Stimulated activated naive CD8-positive, alpha-beta T cell treated with anti-CD3 and anti-CD28 coated beads, Interleukin-15, Interleukin-2, amounts not matched to agents 100 U/mL and 50 U/mL, for 24 hours (primary cell): ENCODE data around the gene GALNT13.

Experiments used
- ATAC-seq: fragments of 150-1000 bp; cut with Tn5 transposase; one replicate; pipeline ENCODE4 v1.10.0; 2021
- DNase-seq: peaks from one replicate; pipeline ENCODE4 v3.0.0; 2021

Gene GALNT13

GRCh38 chr2:153944800-153945199 lies 73.1 kb downstream of the GALNT13 start:
- no peak for DNase-seq
- ATAC-seq = no peak

DNA sequence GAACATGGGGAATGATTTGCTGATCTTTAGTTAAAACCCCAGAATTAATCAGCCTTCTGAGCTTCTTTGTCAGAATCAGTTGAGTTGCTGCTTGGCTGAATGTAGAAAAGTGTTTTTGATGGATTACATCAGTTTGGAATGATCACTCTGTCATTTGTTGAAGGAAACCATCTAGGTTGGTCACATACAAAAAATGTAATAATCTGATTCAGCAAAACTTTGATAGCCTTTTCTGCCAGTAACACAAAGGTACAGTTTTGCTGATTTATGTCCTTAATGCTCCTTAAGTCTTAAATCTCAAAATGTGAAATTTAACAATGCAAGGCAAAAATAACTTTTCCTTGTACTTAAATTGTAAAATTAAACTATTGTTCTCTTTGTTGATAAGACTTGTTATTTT lies 74.3 kb downstream of the GALNT13 start:
- DNase-seq = no peak
- ATAC-seq = no peak

DNA sequence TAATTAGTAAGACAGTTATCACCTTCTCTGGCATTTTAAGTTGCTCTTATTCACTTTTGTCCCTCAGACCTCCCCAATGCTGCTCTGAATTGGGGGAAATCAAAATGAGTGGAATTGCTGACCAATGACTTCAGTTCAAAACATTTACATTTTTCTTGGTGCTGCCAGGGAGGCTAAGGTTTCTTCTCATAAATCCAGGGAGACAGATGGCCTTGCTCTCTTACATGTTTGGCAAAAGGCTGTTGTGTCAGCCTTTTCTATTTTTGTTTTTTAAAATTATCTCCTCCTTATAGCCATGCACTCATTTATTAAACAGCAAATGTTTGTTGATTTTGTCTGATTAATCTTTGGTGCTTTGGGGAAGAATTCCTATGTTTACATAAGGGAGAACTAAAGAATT lies 82.0 kb downstream of the GALNT13 start:
- ATAC-seq = no peak
- DNase-seq = no peak

GRCh38 chr2:153963256-153963655 lies 91.5 kb downstream of the GALNT13 start:
- DNase-seq = no peak
- no peak for ATAC-seq

DNA sequence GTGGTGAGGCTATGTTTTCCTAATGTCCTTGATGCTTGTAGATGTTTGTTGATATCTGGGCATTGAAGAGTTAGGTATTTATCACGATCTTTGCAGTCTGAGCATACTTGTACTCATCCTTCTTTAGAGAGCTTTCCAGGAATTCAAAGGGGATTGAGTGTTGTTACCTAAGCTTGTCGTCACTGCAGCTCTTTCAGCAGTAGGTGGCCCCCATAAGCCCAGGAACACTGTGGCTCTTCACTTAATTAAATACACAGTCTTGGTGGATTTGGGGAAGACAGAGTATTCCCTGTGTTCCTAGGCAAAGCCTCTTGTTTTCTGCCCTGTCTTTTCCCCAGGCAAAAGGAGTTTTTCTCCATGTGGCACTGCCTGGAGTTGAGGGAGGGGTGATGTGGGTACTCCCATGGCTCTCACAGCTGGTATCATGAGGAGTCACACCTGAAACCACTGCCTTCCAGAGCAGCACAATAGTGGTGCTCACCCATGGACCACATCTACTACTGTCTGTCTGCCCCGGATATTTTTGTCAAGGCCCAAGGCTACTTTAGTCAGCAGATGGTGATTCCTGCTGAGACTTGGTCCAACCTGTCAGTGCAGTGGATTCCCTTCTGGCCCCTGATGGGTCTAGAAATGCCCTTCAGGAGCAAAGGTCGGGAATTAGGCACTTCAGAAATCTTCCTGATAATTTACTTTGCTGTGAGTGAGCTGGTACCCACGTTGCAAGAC lies 95.7 kb downstream of the GALNT13 start:
- no peak for ATAC-seq

GRCh38 chr2:153971250-153971649 lies 99.5 kb downstream of the GALNT13 start:
- ATAC-seq (no peak), DNase-seq (no peak)

More for the DNA sequence above, 95.7 kb downstream of the GALNT13 start:
- no peak for DNase-seq

DNA sequence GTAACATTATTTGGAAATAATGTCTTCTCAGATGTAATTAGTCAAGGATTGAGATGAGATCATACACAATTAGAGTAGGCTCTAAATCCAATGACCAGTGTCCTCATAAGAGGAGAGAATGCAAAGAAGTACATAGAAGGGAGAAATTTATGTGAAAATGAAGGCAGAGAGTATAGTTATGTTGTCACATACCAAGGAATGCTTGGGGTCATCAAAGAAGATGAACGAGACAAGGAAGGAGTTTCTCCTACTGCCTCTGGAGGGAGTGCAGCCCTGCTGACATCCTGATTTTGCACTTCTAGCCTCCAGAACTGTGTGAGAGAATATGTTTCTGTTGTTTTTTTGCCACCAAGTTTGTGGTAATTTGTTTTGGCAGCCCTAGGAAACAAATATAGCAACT lies 100.1 kb downstream of the GALNT13 start:
- ATAC-seq (no peak), DNase-seq (no peak)

DNA sequence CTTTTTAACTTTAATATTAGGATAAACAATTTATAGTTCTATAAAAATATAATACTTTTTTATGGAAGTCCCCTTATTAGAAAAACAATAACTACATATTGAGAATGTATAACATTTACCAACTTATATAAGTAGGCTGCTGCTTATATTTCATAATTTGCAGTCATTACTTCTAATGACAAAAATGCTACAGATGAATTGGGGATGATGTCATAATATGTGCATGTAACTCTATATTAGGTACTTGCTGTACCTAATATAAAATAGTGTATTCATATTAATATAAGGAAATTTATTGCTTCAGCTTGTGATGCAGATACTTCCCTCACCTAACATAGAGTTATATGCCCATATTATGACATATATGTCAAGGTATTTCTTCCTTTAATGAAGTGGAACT lies 100.7 kb downstream of the GALNT13 start:
- ATAC-seq (no peak), DNase-seq (no peak)

DNA sequence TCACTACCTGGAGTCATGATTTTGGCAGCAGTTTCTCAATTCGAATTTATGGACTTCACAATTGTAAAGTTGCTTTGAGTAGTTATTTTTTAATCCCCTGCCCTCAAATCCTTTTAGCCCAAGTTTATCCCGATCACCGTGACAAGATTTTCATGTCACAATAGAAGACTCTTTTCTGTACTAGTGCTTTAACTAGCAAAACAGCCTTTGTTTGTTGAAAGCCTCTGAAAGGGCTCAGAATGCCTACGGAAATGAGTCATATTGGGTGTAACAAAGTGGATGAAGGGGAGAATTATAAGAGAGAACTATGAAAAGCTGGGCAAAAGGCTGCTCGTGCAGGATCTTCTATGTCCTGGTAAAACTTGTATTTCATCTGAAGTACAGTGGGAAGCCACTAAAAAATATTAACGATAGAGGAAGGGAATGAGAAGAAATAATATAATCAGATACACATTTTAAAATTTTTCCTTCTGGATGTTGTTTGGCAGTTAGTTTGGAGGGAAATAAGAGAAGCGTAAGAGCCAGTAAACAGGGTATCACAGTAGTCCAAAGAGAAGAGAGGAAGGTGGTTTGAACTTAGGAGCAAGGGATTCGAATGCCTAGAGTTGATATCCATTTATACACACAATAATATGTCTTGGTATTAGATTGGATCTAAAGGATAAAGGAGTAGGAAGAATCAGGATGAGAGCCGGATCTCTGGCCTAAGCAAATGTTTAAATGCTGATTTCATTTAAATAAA lies 114.9 kb downstream of the GALNT13 start:
- no peak for ATAC-seq

DNA sequence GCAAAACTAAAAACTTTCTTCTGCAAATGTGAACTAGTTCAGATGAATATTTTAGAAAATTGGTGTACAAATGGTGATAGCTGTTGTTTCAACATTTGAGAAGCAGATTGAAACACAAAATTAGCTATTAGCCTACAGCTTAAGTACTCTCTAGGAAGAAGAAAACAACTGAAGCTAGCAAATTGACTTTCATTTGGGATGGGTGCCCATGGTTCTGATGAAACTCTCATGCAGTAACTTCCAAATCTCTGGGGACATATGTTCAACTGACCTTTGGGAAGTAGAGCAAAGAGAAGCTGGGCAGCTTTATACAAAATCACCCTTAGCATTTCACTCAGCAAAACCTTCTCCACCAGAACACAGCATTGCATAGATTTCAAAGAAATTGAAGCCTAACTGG lies 119.0 kb downstream of the GALNT13 start:
- ATAC-seq (no peak), DNase-seq (no peak)

More for the DNA sequence above, 114.9 kb downstream of the GALNT13 start:
- DNase-seq = no peak

- ATAC-seq = no peak
- DNase-seq = no peak
Measured at GRCh38 chr2:154013514-154013913, 141.8 kb downstream of the GALNT13 start.

DNA sequence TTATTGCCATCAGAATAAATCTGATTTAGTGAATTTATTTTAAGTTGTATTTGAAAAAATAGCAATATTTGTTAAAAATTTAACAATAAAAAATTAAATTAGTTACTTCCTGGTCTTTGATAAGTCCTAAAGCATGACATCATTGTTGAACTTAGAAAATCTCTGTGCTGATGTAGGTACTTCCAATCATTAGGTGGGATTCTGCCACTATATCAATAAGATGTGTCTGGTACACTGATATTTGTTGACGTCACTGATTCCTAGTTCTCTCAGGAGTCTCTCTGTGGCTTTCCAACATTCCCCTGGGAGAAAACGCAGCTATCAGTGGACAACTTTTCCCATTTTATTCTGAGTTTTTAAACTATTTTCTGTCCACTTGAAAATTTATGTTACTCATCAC lies 143.5 kb downstream of the GALNT13 start:
- ATAC-seq (no peak), DNase-seq (no peak)

DNA sequence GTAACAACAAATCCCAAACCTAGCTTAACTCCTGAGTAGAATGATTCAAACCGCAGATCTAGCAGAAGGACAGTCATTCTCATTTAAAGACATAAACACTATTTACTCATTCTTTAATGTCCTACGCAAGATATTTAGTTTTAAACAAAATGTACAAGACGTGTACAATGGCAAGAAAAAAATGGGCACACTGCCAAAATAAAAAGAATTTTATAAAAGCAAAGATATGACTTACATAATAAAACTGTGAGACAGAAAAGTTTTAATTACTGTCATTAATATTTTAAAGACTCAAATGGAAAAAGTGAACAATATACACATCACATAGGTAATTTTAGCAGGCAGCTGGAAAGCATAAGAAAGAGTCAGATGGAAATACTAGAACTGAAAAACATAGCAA lies 157.8 kb downstream of the GALNT13 start:
- DNase-seq (no peak), ATAC-seq (no peak)

GRCh38 chr2:154032220-154032619 lies 160.5 kb downstream of the GALNT13 start:
- no peak for ATAC-seq

GRCh38 chr2:154046493-154046892 lies 174.8 kb downstream of the GALNT13 start:
- DNase-seq = no peak
- no peak for ATAC-seq

More at GRCh38 chr2:154032220-154032619, 160.5 kb downstream of the GALNT13 start:
- DNase-seq = no peak

DNA sequence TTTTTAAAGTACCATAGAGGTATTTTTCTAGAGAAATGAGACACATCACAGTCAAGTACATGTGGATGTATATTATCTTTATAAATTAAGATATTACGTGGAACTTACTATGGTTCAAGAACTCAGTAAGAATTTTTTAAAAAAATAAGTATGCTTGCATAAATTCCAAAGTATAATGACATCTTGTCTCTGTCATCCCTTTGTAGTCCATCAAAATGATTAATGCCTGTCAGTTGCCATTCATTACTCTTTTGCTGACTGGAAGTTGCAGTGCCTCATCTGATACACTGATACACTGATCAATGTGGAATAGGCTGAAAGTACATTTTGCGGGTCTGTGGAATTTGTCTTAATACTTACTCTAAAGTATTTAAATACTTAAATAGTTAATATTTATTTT lies 177.2 kb downstream of the GALNT13 start:
- no peak for DNase-seq
- no peak for ATAC-seq

DNA sequence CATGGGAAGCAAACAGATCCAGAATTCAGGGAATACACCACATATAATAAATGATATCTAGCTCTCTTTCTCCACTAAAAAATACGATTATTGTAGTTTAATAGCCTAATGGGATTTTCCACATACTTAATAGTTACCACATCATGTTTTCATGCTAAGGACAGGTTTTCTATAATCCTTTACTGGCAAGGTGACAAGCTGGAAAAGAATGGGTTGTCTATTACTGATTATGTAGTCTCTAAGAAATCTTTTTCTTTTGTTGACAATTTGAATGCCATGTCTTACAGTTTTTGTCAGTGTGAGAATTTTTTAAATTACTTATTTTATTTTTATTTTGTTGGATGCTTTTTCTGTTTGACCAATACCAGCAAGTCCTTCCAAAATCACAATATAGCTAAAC lies 177.8 kb downstream of the GALNT13 start:
- no peak for ATAC-seq

GRCh38 chr2:154067124-154067523 lies 195.4 kb downstream of the GALNT13 start:
- ATAC-seq = no peak
- DNase-seq = no peak

More for the DNA sequence above, 177.8 kb downstream of the GALNT13 start:
- no peak for DNase-seq

GRCh38 chr2:154078926-154079325 lies 207.2 kb downstream of the GALNT13 start:
- no peak for ATAC-seq

GRCh38 chr2:154092571-154092970 lies 220.8 kb downstream of the GALNT13 start:
- ATAC-seq (no peak), DNase-seq (no peak)

More at GRCh38 chr2:154078926-154079325, 207.2 kb downstream of the GALNT13 start:
- DNase-seq = no peak

- DNase-seq (no peak), ATAC-seq (no peak)
Measured at GRCh38 chr2:154093856-154094255, 222.1 kb downstream of the GALNT13 start.

- no peak for ATAC-seq
- no peak for DNase-seq
Measured at GRCh38 chr2:154097833-154098398, 226.2 kb downstream of the GALNT13 start.

DNA sequence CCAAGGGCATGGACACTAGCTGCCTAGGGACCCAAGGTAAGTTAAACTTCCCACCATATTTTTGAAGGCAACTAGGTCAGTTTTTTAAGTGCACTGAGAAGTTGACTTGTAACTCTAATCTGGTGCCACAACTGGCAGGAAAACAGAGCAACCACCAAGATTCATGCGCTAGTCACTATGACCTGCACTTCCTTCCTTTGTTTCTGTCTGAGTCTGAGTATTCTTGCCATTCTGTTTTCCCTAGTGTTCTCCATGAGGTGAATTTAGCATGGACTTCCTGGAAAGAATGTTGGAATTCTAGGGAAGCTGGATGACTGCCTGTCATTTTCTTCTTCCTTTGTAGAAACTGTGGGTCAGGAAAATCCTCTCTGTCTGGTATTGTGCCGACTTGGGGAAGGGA lies 249.0 kb downstream of the GALNT13 start:
- no peak for DNase-seq
- no peak for ATAC-seq
